Measurements from ENCODE around the gene HMGN5.

GRCh38 chrX:81201671-81202455, at the start of gene HMGN5, which contains the start of gene SH3BGRL:
- no peak for TF ChIP-seq EZH2 (IDR thresholded peaks at IDR 0.05; ENCODE audit: borderline replicate concordance, insufficient read depth, low read length, poor library complexity, severe bottlenecking)
- TF ChIP-seq CTCF (IDR thresholded peaks at IDR 0.05; ENCODE audit: poor library complexity, severe bottlenecking) = no peak
- no peak for TF ChIP-seq REST (IDR thresholded peaks at IDR 0.05; ENCODE audit: borderline replicate concordance)
- no peak for TF ChIP-seq TAF1 (IDR thresholded peaks at IDR 0.05; ENCODE audit: low read depth)
